Measurements from ENCODE around the gene RAD51B. TPM values are rescaled to one million over a fixed set of nuclear protein-coding genes. Genes with fewer than 3 reads are reported as not detected.

RAD51B gene
- total RNA-seq, 4 donors from 2014 or later = 6.2 to 39.9 (median 12.9) TPM

DNA sequence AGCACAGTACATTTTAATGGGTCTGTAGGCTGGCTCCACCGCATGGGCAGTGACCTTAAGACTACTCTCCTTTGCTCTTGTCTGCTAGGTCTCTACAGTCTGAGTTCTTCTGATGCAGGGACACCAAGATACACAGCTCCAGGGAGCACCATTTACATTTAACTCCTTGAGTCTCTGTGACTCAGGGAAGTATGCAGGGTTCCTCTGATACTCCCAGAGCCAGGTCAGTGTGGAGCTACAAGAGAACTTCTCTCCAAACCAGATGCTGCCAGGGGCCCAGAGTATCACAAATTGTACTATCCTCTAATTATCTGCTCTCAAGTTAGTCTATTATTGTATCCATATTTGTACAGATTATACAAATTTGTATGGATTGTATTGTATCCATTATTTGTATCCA is 958.1 kb downstream of the RAD51B start:
- H3K9me3 ChIP-seq = no peaks in the 10 kb centered on the region
- H3K36me3 ChIP-seq = no peaks in the 10 kb centered on the region
- H3K4me1 ChIP-seq = peaks cover 18 to 62% (median 35%) of the 10 kb centered on the region in 3 donors
- no peak for DNase-seq
- intact Hi-C loops (cut with DNase I) = loop anchor here (10.0 kb wide), 1 partner anchor 63 kb away; no protein-coding TSS in a partner anchor
- peak overlapping the region in 2 of 4 donors; percentile 40 to 87 for H3K27ac ChIP-seq
- WGBS, 2 donors = 95 to 100% methylated on average over 1 of the region's 1 CpG
- no peak for TF ChIP-seq POLR2A (IDR thresholded peaks at IDR 0.05)
- TF ChIP-seq, protein P1, sequence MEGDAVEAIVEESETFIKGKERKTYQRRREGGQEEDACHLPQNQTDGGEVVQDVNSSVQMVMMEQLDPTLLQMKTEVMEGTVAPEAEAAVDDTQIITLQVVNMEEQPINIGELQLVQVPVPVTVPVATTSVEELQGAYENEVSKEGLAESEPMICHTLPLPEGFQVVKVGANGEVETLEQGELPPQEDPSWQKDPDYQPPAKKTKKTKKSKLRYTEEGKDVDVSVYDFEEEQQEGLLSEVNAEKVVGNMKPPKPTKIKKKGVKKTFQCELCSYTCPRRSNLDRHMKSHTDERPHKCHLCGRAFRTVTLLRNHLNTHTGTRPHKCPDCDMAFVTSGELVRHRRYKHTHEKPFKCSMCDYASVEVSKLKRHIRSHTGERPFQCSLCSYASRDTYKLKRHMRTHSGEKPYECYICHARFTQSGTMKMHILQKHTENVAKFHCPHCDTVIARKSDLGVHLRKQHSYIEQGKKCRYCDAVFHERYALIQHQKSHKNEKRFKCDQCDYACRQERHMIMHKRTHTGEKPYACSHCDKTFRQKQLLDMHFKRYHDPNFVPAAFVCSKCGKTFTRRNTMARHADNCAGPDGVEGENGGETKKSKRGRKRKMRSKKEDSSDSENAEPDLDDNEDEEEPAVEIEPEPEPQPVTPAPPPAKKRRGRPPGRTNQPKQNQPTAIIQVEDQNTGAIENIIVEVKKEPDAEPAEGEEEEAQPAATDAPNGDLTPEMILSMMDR (IDR thresholded peaks at IDR 0.05) = no peak
- no peak overlapping the region for H3K4me3 ChIP-seq
- H3K27me3 ChIP-seq = no peaks in the 10 kb centered on the region

Small RNAs within 50 kb of the gene (small RNA-seq; reads per million reads assigned to genes)
- 0 reads per million in 4 donors for gene RN7SL108P
- 0 to 0.15 (median 0) reads per million in 4 donors for gene RN7SL706P
- gene RNU6-921P = 0 reads per million in 4 donors

Other genes with a start within 250 kb of the RAD51B start
- 10 to 100 TPM; 17.0 to 34.0 (median 21.0) TPM for gene PIGH, start 219.5 kb upstream of the RAD51B start, total RNA-seq
- 10 to 100 TPM in 3 of 4 donors, 1 to 10 TPM in 1; 7.1 to 50.6 (median 17.7) TPM for gene ARG2, start 199.9 kb upstream of the RAD51B start, total RNA-seq
- gene VTI1B, start 145.1 kb upstream of the RAD51B start, total RNA-seq = 10 to 100 TPM; 41.3 to 57.7 (median 52.3) TPM
- gene RDH11, start 124.0 kb upstream of the RAD51B start, total RNA-seq = 10 to 100 TPM; 35.6 to 74.6 (median 48.0) TPM
- gene RDH12, start 117.9 kb upstream of the RAD51B start, total RNA-seq = 10 to 100 TPM in 3 of 4 donors, 1 to 10 TPM in 1; 4.0 to 35.3 (median 29.4) TPM
- 10 to 100 TPM; 11.8 to 22.3 (median 16.6) TPM for gene ZFYVE26, start 3.2 kb upstream of the RAD51B start, total RNA-seq